ENCODE measurements around the gene KHK.
"Not testable (repeated sequence)": the region's sequence is repeated elsewhere in the genome, so short reads cannot be mapped to it uniquely, and the experiment has no call there.

The KHK gene

GRCh38 chr2:27058210-27058609 is 28.4 kb upstream of the KHK start:
- peak overlapping the region in 1 of 21 experiments; percentile 12 for H3K27ac ChIP-seq
- H3K4me3 ChIP-seq = no peak overlapping the region

- H3K4me3 ChIP-seq = no peak overlapping the region
- peak overlapping the region in 2 of 21 experiments; percentile 1 to 6 for H3K27ac ChIP-seq
Observed at GRCh38 chr2:27059141-27059820, 27.3 kb upstream of the KHK start.

GRCh38 chr2:27060323-27060722 is 26.2 kb upstream of the KHK start:
- no peak overlapping the region for H3K4me3 ChIP-seq

GRCh38 chr2:27065128-27065527 is 21.4 kb upstream of the KHK start:
- H3K27ac ChIP-seq = no peak overlapping the region
- no peak overlapping the region for H3K4me3 ChIP-seq

More at GRCh38 chr2:27060323-27060722, 26.2 kb upstream of the KHK start:
- no peak overlapping the region for H3K27ac ChIP-seq

- H3K4me3 ChIP-seq = no peak overlapping the region
- H3K27ac ChIP-seq = no peak overlapping the region
Observed at GRCh38 chr2:27067385-27067784, 19.2 kb upstream of the KHK start.

GRCh38 chr2:27069436-27069835 is 17.1 kb upstream of the KHK start:
- no peak overlapping the region for H3K4me3 ChIP-seq

GRCh38 chr2:27069961-27070618 is 16.5 kb upstream of the KHK start:
- H3K4me3 ChIP-seq = peak overlapping the region in 6 of 7 experiments; percentile 62 to 98 (median 90)
- H3K27ac ChIP-seq = peak overlapping the region in 14 of 21 experiments; percentile 81 to 96 (median 92)

More at GRCh38 chr2:27069436-27069835, 17.1 kb upstream of the KHK start:
- peak overlapping the region in 2 of 21 experiments; percentile 89 to 95 for H3K27ac ChIP-seq

GRCh38 chr2:27070653-27071276 is 15.8 kb upstream of the KHK start:
- Histone ChIP-seq H3K4me3 (peak overlapping the region; percentile 62 to 98 (median 86)), H3K27ac (peak overlapping the region in 20 of 21 experiments; percentile 78 to 96 (median 92))

- peak within 1 kb of the TSS in 20 of 21 experiments; percentile 78 to 96 (median 92) for H3K27ac ChIP-seq
- peak within 1 kb of the TSS; percentile 62 to 98 (median 86) for H3K4me3 ChIP-seq
Observed at GRCh38 chr2:27071277-27071989, 15.1 kb upstream of the KHK start, which contains the start of gene OST4. TSS of gene OST4 (minus strand) at chr2:27071654.

GRCh38 chr2:27071990-27072830 is 14.4 kb upstream of the KHK start:
- H3K4me3 ChIP-seq = peak overlapping the region; percentile 62 to 98 (median 86)
- peak overlapping the region in 20 of 21 experiments; percentile 78 to 96 (median 92) for H3K27ac ChIP-seq

- Histone ChIP-seq H3K27ac (peak overlapping the region in 18 of 21 experiments; percentile 78 to 96 (median 92)), H3K4me3 (no peak overlapping the region)
Observed at GRCh38 chr2:27072920-27073319, 13.7 kb upstream of the KHK start.

GRCh38 chr2:27073782-27074181 is 12.8 kb upstream of the KHK start:
- Histone ChIP-seq H3K27ac (peak overlapping the region in 6 of 21 experiments; percentile 6 to 52 (median 30)), H3K4me3 (no peak overlapping the region)

GRCh38 chr2:27074738-27075565 is 11.6 kb upstream of the KHK start:
- Histone ChIP-seq H3K4me3 (no peak overlapping the region), H3K27ac (peak overlapping the region in 10 of 21 experiments; percentile 7 to 77 (median 42))

GRCh38 chr2:27075566-27075871 is 11.1 kb upstream of the KHK start:
- peak overlapping the region in 7 of 21 experiments; percentile 26 to 77 (median 47) for H3K27ac ChIP-seq
- not testable (repeated sequence) for H3K4me3 ChIP-seq

GRCh38 chr2:27076323-27076722 is 10.2 kb upstream of the KHK start:
- peak overlapping the region in 2 of 21 experiments; percentile 53 to 77 for H3K27ac ChIP-seq
- no peak overlapping the region for H3K4me3 ChIP-seq

GRCh38 chr2:27077231-27077630 is 9.3 kb upstream of the KHK start:
- peak overlapping the region in 5 of 21 experiments; percentile 41 to 87 (median 80) for H3K27ac ChIP-seq

GRCh38 chr2:27078267-27079194 is 8.0 kb upstream of the KHK start, which contains the start of gene EMILIN1:
TSS of gene EMILIN1 (plus strand) at chr2:27078615. CDS start at chr2:27079066, 451 bp downstream.
- H3K4me3 ChIP-seq = peak within 1 kb of the TSS; percentile 21 to 45 (median 35)

More at GRCh38 chr2:27077231-27077630, 9.3 kb upstream of the KHK start:
- no peak overlapping the region for H3K4me3 ChIP-seq

More at GRCh38 chr2:27078267-27079194, 8.0 kb upstream of the KHK start, which contains the start of gene EMILIN1:
- peak within 1 kb of the TSS in 20 of 21 experiments; percentile 31 to 87 (median 78) for H3K27ac ChIP-seq
